Central memory CD8-positive, alpha-beta T cell (primary cell): Measurements from ENCODE around the gene ANKRD65.
"Not testable (repeated sequence)": the region's sequence is repeated elsewhere in the genome, so short reads cannot be mapped to it uniquely, and the experiment has no call there.

Source experiments
- ATAC-seq: fragments of 150-1000 bp; cut with Tn5 transposase; replicated peaks from 2 replicates; pipeline ENCODE4 v1.10.0; 2022; ENCODE audit warnings: mild to moderate bottlenecking, moderate FRiP score, moderate number of reproducible peaks; ENCODE audit not compliant: poor library complexity, severe bottlenecking; ENCODE audit errors: extremely low read depth
- DNase-seq, 2 donors: peaks; one replicate each; pipeline ENCODE4 v3.0.0; 2021; ENCODE audit warnings: low spot score in 2 of 2
- H3K27ac Mint-ChIP-seq: one replicate; pipeline ENCODE4 v1.8.0; 2022; ENCODE audit warnings: low read depth, mild to moderate bottlenecking, moderate library complexity, mixed read lengths
- H3K27me3 Mint-ChIP-seq: one replicate; pipeline ENCODE4 v1.8.0; 2022; ENCODE audit warnings: mixed read lengths
- H3K36me3 Mint-ChIP-seq: one replicate; pipeline ENCODE4 v1.8.0; 2022; ENCODE audit warnings: mild to moderate bottlenecking, moderate library complexity, mixed read lengths; ENCODE audit not compliant: insufficient read depth
- H3K4me1 Mint-ChIP-seq: one replicate; pipeline ENCODE4 v1.8.0; 2022; ENCODE audit warnings: mixed read lengths
- H3K4me3 Mint-ChIP-seq: one replicate; pipeline ENCODE4 v1.8.0; 2022; ENCODE audit warnings: mild to moderate bottlenecking, moderate library complexity, mixed read lengths
- H3K9me3 Mint-ChIP-seq: one replicate; pipeline ENCODE4 v1.8.0; 2022; ENCODE audit warnings: mixed read lengths

Gene ANKRD65

DNA sequence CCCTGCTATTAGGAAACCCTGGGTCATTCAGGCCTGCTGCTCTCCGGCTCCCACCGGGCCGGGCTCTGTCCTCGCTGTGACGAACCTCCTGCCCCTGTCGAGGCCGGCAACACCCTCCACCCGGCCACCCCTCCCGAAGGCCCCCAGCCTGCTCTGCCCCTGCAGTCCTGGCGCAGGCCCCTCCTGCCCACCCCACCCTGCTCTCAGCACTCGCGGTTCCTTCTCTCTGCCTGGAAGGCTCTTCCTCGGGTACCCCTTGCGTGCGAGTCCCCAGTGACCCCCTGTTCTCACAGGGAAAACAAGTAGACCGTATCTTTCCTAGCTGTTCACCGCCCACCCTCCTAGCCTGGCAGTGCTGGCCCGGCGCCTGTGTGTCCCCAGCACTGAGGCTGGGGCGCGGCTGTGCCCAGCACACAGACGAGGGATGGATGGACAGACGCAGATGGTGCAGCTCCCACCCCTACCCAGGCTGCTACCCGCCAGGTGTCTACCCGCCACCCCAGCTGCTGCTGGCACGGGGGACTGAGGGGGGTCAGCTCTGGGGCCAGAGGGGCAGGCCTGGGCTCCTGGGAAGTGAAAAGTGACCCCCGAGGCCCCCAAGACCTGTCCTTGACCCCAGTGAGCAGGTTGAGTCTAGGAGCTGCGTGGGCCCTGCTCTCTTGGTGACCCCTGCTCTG lies 11.3 kb upstream of the ANKRD65 start:
- H3K27ac Mint-ChIP-seq: no peak overlapping the region
- no peaks in the 10 kb centered on the region for H3K9me3 Mint-ChIP-seq
- no peak for DNase-seq
- no peak overlapping the region for H3K4me3 Mint-ChIP-seq
- H3K4me1 Mint-ChIP-seq: no peaks in the 10 kb centered on the region
- H3K36me3 Mint-ChIP-seq: no peaks in the 10 kb centered on the region
- peaks cover 48% of the 10 kb centered on the region for H3K27me3 Mint-ChIP-seq
- no peak for ATAC-seq

DNA sequence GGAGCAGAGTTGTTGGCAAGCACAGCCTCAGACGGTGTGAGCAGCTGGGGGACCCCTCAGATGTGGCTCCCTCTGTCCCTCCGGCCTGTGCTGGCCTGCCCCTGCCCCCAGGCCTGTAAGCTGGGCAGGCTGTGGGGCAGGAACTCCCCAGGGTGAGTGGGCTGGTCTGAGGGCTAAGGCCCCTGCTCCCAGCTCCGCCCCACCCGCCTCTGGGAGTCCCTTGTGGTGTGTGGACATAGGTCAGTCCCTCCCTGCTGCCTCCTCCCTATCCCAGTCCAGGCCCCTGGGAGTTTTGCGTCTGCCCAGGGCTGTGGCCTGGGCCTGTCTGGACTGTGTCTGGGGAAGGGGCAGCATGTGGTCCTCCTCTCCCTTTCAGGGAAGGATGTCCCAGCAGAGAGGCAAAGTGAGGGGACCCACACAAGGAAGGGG lies 10.8 kb upstream of the ANKRD65 start:
- Mint-ChIP-seq H3K27me3 (peaks cover 48% of the 10 kb centered on the region), H3K4me3 (no peak overlapping the region), H3K4me1 (no peaks in the 10 kb centered on the region), H3K36me3 (no peaks in the 10 kb centered on the region), H3K27ac (no peak overlapping the region), H3K9me3 (no peaks in the 10 kb centered on the region)
- DNase-seq: no peak
- ATAC-seq: no peak

DNA sequence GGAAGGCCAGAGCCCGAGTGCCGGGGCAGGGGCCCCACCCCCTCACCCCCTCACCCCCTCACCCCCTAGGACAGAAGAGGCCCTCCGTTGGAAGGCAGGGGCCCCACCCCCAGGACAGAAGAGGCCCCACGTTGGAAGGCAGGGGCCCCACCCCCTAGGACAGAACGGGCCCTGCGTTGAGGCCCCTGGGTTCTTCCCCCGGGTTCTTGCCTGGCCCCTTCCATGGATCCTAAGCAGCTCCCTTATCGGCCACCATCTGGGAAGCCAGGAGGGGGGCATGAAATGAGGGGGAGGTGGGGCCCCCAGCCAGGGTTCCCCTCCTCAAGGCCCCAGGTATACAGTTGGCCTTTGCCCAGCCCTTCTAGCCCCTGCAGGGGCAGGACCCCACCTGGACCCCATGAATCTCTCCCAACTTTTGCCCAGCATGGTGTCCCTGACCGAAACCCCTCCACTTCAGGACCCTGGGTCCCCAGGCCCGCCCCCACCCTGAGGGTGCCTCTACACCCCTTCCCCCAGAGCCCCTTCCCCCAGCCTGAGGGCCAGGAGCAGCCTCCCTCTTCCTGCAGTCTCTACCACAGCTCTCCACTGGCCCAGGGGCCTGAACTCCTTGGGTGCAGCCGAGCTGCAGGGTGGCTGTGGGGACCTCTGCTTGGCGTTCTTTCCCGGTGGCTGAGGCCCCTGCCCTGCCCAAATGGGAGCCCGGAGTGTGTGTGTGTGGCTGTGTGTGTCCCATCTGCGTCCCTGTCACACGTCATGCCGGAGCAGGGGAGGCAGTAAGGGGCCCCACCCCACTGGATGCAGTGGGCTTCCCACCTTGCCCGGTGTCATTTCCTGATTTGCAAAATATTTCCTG lies 10.1 kb upstream of the ANKRD65 start:
- DNase-seq (no peak), ATAC-seq (no peak)
- Mint-ChIP-seq H3K4me1 (no peaks in the 10 kb centered on the region), H3K36me3 (no peaks in the 10 kb centered on the region), H3K4me3 (no peak overlapping the region), H3K9me3 (no peaks in the 10 kb centered on the region), H3K27me3 (peaks cover 42% of the 10 kb centered on the region), H3K27ac (no peak overlapping the region)

DNA sequence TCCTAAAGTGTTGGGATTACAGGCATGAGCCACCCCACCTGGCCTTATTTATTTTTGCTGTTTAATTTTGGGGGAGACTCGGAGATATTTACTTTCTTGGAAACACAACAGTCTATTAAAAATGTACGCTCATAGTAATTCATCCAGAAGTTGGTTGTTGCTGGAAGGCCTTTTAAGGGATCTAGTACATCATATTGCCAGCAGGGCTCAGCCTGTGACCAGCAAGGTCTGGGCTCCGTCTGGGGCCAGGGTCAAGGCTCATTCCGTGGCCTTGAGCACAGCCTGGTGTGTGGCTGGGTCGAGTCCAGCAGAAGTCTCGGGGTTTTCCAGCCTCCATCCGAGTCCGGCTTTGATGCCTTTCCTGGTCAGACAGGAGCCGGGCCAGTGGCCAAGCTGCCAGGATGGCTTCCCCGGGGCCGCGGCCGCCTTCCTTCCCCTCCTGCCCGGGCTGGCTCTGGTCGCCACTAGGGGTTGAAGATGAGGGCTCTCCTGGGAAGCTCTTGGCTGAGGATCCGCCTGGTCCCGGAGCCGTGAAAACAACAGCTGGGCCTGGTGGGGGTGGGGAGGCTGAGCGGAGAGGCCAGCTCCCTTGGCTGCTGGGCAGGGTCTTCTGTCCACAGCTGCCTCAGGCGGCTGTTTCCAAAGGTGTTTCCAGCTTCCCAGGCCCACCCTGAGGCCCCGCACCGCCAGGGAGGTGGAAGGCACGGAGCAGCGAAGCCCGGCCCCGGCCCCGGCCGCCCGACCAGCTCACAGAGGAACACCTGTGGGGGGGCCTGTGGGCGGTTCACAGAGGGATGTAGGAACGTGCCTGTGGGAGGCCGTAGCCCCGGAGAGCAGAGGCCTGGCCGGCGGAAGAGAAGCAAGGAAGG lies 9.3 kb upstream of the ANKRD65 start:
- H3K4me1 Mint-ChIP-seq: no peaks in the 10 kb centered on the region
- no peaks in the 10 kb centered on the region for H3K9me3 Mint-ChIP-seq
- ATAC-seq (no peak), DNase-seq (no peak)
- H3K36me3 Mint-ChIP-seq: no peaks in the 10 kb centered on the region
- no peak overlapping the region for H3K4me3 Mint-ChIP-seq
- no peak overlapping the region for H3K27ac Mint-ChIP-seq
- H3K27me3 Mint-ChIP-seq: peaks cover 39% of the 10 kb centered on the region

DNA sequence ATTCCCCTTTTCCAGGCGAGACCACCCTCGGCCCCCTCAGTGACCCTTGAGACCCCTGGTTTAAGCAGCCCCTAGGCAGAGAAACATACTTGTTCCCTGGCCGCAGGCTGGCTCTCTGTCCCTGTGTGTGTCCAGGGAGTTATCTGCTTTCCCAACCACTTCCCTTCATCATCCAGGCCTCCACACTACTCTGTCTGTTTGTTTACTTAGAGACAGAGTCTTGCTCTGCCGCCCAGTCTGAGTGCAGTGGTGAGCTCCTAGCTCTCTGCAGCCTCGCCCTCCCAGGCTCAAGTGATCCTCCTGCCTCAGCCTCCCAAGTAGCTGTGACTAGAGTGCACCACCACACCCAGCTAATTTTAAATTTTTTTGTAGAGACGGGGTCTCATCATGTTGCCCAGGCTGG lies 8.6 kb upstream of the ANKRD65 start:
- H3K36me3 Mint-ChIP-seq: no peaks in the 10 kb centered on the region
- ATAC-seq: no peak
- H3K4me3 Mint-ChIP-seq: no peak overlapping the region
- no peaks in the 10 kb centered on the region for H3K4me1 Mint-ChIP-seq
- H3K27me3 Mint-ChIP-seq: peaks cover 38% of the 10 kb centered on the region
- no peak overlapping the region for H3K27ac Mint-ChIP-seq
- no peak for DNase-seq
- no peaks in the 10 kb centered on the region for H3K9me3 Mint-ChIP-seq

DNA sequence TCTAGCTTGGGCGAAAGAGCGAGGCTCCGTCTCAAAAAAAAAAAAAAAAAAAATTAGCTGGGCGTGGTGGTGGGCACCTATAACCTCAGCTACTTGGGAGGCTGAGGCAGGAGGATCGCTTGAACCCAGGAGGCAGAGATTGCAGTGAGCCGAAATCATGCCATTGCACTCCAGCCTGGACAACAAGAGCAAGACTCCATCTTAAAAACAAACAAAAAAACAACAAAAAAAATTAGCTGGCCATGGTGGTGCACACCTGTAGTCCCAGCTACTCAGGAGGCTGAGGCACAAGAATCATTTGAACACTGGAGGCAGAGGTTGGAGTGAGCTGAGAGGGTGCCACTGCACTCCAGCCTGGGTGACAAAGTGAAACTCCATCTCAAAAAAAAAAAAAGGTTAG lies 7.9 kb upstream of the ANKRD65 start:
- H3K4me1 Mint-ChIP-seq, DNase-seq, H3K9me3 Mint-ChIP-seq, H3K36me3 Mint-ChIP-seq, H3K4me3 Mint-ChIP-seq, H3K27ac Mint-ChIP-seq, ATAC-seq: not testable (repeated sequence)
- peaks cover 42% of the 10 kb centered on the region for H3K27me3 Mint-ChIP-seq

DNA sequence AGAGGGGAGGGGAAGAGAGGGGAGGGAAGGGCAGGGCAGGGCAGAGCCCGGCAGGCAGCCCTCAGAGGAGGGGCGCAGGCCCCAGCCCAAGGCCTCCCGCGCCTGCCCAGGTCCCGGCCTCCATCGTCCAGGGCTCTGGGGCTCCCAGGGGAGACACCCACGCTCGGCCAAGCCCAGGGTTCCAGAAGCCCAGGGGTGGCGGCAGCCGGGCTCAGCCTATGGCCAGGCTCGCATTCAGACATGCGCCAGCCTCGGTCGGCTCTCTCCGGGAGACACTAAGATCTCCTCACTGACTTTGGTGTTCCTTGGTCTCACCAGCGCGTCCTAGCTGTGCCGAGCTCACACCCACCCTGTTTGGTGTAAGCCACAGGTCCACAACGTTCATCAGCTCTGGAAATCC lies 7.1 kb upstream of the ANKRD65 start:
- Mint-ChIP-seq H3K27ac (no peak overlapping the region), H3K4me3 (peak overlapping the region; percentile 39), H3K36me3 (no peaks in the 10 kb centered on the region), H3K27me3 (peaks cover 45% of the 10 kb centered on the region), H3K9me3 (no peaks in the 10 kb centered on the region), H3K4me1 (no peaks in the 10 kb centered on the region)
- DNase-seq (no peak), ATAC-seq (no peak)

DNA sequence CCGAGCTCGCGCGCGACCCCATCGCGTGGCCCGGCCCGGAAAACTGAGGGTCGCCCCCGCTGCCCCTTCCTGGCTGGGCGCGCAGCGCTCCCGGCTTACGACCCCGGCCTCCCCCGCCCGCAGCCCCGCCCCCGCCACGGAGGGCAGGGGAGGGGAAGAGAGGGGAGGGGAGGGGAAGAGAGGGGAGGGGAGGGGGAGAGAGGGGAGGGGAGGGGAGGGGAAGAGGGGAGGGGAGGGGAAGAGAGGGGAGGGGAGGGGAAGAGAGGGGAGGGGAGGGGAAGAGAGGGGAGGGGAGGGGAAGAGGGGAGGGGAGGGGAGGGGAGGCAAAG lies 6.7 kb upstream of the ANKRD65 start:
- DNase-seq (no peak), ATAC-seq (no peak)
- Mint-ChIP-seq H3K36me3 (no peaks in the 10 kb centered on the region), H3K9me3 (no peaks in the 10 kb centered on the region), H3K27ac (no peak overlapping the region), H3K4me1 (no peaks in the 10 kb centered on the region), H3K27me3 (peaks cover 48% of the 10 kb centered on the region), H3K4me3 (no peak overlapping the region)

DNA sequence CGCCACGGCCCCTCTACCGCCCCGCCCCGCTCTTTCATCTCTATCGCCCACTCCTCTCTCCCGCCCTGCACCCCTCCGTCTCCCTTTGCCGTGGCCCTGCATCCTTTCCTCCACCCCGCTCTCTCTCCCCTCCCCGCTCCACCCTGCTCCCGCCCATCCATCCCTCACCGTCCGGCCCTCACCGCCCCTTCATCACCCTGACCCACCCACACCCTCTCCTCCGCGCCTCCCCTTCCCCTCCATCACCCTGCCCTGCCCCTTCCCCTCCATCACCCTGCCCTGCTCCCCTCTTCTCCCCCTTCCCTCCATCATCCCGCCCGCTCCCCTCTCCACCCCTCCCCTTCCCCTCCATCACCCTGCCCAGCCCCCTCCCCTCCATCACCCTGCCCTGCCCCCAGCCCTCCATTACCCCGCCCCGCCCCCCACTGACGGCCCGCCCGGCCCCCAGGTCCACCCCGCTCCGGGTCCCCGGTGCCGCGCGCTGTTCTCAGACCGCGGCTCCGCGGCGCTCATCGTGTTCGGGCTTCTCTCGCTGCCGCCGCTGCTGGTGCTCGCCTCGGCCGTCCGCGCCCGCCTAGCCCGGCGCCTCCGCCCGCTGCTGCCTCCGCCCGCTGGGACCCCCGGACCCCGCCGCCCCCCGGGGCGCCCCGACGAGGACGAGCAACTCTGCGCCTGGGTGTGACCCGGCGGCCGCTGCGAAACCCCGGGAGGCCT lies 6.2 kb upstream of the ANKRD65 start:
- no peak for DNase-seq
- Mint-ChIP-seq H3K27ac (no peak overlapping the region), H3K27me3 (peaks cover 48% of the 10 kb centered on the region), H3K36me3 (no peaks in the 10 kb centered on the region), H3K4me3 (no peak overlapping the region), H3K9me3 (no peaks in the 10 kb centered on the region), H3K4me1 (no peaks in the 10 kb centered on the region)
- no peak for ATAC-seq

DNA sequence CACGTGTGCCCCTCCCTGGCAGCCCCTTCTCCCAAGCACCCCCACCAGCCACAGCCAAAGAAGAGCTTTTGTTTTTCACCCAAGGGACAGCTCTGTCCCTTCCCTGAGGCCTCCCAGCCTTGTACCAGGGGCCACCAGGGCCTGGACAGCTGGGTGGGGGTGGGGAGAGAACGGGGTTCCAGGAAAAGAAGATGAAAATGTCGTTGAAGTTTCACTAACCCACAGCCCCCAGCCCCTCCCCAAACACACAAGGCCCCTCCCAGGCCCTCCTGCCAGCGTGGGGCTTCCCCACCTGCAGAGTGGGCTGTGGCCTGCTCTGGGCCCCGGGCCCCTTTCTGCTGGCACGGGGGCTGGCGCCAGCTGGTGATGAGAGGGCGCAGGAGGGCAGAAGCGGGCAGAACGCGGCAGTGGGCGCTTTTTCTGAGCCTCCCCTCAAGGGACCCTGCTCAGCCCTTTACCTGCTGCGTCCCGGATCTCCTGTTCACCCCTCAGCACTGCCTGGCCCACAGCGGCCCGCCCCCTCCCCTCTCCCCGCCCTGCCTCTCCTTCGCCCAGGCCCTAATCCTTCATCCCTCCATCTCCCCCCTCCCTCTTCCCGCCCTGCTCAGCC lies 5.5 kb upstream of the ANKRD65 start:
- H3K36me3 Mint-ChIP-seq: no peaks in the 10 kb centered on the region
- no peaks in the 10 kb centered on the region for H3K4me1 Mint-ChIP-seq
- ATAC-seq (no peak), DNase-seq (no peak)
- H3K4me3 Mint-ChIP-seq: no peak overlapping the region
- peaks cover 50% of the 10 kb centered on the region for H3K27me3 Mint-ChIP-seq
- no peak overlapping the region for H3K27ac Mint-ChIP-seq
- H3K9me3 Mint-ChIP-seq: no peaks in the 10 kb centered on the region

DNA sequence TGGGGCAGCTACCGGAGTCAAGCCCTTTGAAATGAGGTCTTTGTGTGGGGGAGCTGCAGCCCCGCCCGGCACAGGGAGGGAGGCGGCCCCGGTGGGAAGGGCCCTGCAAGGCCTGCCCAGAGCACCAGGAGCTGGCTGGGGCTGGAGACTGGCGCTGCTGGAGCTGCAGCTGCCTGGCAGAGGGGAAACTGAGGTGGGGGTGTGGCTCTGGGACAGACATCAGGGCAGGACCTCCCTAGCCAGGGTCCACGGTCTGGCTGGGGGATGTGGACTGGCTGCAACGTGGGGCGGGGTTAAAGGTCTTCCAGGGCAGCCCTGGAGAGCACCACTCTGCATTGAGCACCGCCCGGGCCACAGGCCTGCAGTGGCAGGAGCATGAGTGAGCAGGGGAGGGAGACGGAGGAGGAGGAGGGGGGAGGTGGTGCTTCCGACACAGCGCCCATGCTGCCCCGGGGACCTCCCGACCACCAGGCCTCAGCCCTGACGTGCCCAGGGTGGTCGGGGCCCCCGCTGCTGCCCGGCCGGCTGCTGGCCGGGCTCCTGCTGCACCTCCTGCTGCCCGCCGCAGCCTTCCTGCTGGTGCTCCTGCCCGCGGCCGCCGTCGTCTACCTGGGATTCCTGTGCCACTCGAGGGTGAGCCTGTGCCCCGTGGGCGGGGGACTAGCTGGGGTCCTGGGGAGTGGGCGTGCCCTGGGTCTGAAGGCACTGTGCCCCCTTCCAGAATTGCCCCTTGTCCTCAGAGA lies 4.8 kb upstream of the ANKRD65 start:
- H3K27ac Mint-ChIP-seq: no peak overlapping the region
- H3K4me1 Mint-ChIP-seq: no peaks in the 10 kb centered on the region
- no peaks in the 10 kb centered on the region for H3K36me3 Mint-ChIP-seq
- H3K4me3 Mint-ChIP-seq: no peak overlapping the region
- no peak for ATAC-seq
- no peaks in the 10 kb centered on the region for H3K9me3 Mint-ChIP-seq
- peaks cover 50% of the 10 kb centered on the region for H3K27me3 Mint-ChIP-seq
- no peak for DNase-seq
